ENCODE data around the gene HEATR5B.

HEATR5B gene

GRCh38 chr2:37104178-37104577 lies 20.0 kb upstream of the HEATR5B start:
- Histone ChIP-seq H3K27ac (ENCODE audit: low read length) (no peak overlapping the region), H3K9me3 (replicated peaks; ENCODE audit: insufficient read depth, low read length) (no peaks in the 10 kb centered on the region), H2AFZ (ENCODE audit: low read length) (no peak overlapping the region), H3K27me3 (replicated peaks; ENCODE audit: insufficient read depth, low read length) (no peaks in the 10 kb centered on the region), H3K9me2 (replicated peaks; ENCODE audit: insufficient read depth, low read length) (no peaks in the 10 kb centered on the region), H3K79me2 (ENCODE audit: low read length) (no peaks in the 10 kb centered on the region), H3K4me1 (ENCODE audit: low read length) (no peaks in the 10 kb centered on the region), H3K36me3 (replicated peaks; ENCODE audit: insufficient read depth, low read length) (peaks cover 4% of the 10 kb centered on the region; the same call in 1 of the 2 replicates), H3K4me2 (ENCODE audit: low read depth, low read length) (no peak overlapping the region), H3K4me3 (ENCODE audit: low read length) (no peak overlapping the region), H4K20me1 (ENCODE audit: insufficient read depth, low read length) (no peaks in the 10 kb centered on the region), H3F3A (ENCODE audit: insufficient read depth, low read length) (no peaks in the 10 kb centered on the region), H3K9ac (ENCODE audit: low read length) (no peak overlapping the region)
- TF ChIP-seq CTCF (IDR thresholded peaks at IDR 0.05; ENCODE audit: low read length): no peak
- TF ChIP-seq EZH2 (optimal IDR thresholded peaks at IDR 0.05; ENCODE audit: low read depth, low read length): no peak
- TF ChIP-seq EZH2phosphoT487 (IDR thresholded peaks at IDR 0.05; ENCODE audit: low read length): no peak
- DNase-seq: no peak

GRCh38 chr2:37102588-37102987 lies 18.4 kb upstream of the HEATR5B start:
- no peak overlapping the region for H2AFZ ChIP-seq (ENCODE audit: low read length)
- TF ChIP-seq CTCF (IDR thresholded peaks at IDR 0.05; ENCODE audit: low read length): no peak
- no peak for TF ChIP-seq EZH2 (optimal IDR thresholded peaks at IDR 0.05; ENCODE audit: low read depth, low read length)
- no peak for TF ChIP-seq EZH2phosphoT487 (IDR thresholded peaks at IDR 0.05; ENCODE audit: low read length)
- no peaks in the 10 kb centered on the region for H3F3A ChIP-seq (ENCODE audit: insufficient read depth, low read length)
- peaks cover 7% of the 10 kb centered on the region for H3K4me1 ChIP-seq (ENCODE audit: low read length)
- H3K36me3 ChIP-seq (replicated peaks; ENCODE audit: insufficient read depth, low read length): peaks cover 4% of the 10 kb centered on the region; the same call in 1 of the 2 replicates
- no peaks in the 10 kb centered on the region for H4K20me1 ChIP-seq (ENCODE audit: insufficient read depth, low read length)
- DNase-seq: no peak
- no peaks in the 10 kb centered on the region for H3K79me2 ChIP-seq (ENCODE audit: low read length)
- H3K9ac ChIP-seq (ENCODE audit: low read length): no peak overlapping the region
- no peaks in the 10 kb centered on the region for H3K9me3 ChIP-seq (replicated peaks; ENCODE audit: insufficient read depth, low read length)
- H3K27ac ChIP-seq (ENCODE audit: low read length): no peak overlapping the region
- no peaks in the 10 kb centered on the region for H3K27me3 ChIP-seq (replicated peaks; ENCODE audit: insufficient read depth, low read length)
- no peak overlapping the region for H3K4me3 ChIP-seq (ENCODE audit: low read length)
- H3K4me2 ChIP-seq (ENCODE audit: low read depth, low read length): no peak overlapping the region
- no peaks in the 10 kb centered on the region for H3K9me2 ChIP-seq (replicated peaks; ENCODE audit: insufficient read depth, low read length)

GRCh38 chr2:37100054-37100453 lies 15.9 kb upstream of the HEATR5B start:
- no peak overlapping the region for H3K27ac ChIP-seq (ENCODE audit: low read length)
- H3K9me3 ChIP-seq (replicated peaks; ENCODE audit: insufficient read depth, low read length): no peaks in the 10 kb centered on the region
- no peak for DNase-seq
- no peaks in the 10 kb centered on the region for H4K20me1 ChIP-seq (ENCODE audit: insufficient read depth, low read length)
- no peak overlapping the region for H3K4me2 ChIP-seq (ENCODE audit: low read depth, low read length)
- H3K27me3 ChIP-seq (replicated peaks; ENCODE audit: insufficient read depth, low read length): no peaks in the 10 kb centered on the region
- peaks cover 7% of the 10 kb centered on the region for H3K4me1 ChIP-seq (ENCODE audit: low read length)
- TF ChIP-seq CTCF (IDR thresholded peaks at IDR 0.05; ENCODE audit: low read length): no peak
- no peak for TF ChIP-seq EZH2phosphoT487 (IDR thresholded peaks at IDR 0.05; ENCODE audit: low read length)
- TF ChIP-seq EZH2 (optimal IDR thresholded peaks at IDR 0.05; ENCODE audit: low read depth, low read length): no peak
- no peak overlapping the region for H3K9ac ChIP-seq (ENCODE audit: low read length)
- peaks cover 5% of the 10 kb centered on the region for H3K36me3 ChIP-seq (replicated peaks; ENCODE audit: insufficient read depth, low read length)
- H3F3A ChIP-seq (ENCODE audit: insufficient read depth, low read length): no peaks in the 10 kb centered on the region
- H3K79me2 ChIP-seq (ENCODE audit: low read length): no peaks in the 10 kb centered on the region
- H2AFZ ChIP-seq (ENCODE audit: low read length): no peak overlapping the region
- H3K4me3 ChIP-seq (ENCODE audit: low read length): no peak overlapping the region
- no peaks in the 10 kb centered on the region for H3K9me2 ChIP-seq (replicated peaks; ENCODE audit: insufficient read depth, low read length)
